HG03159 (cell line): Measurements from ENCODE around the gene GATAD2B.

Experiments used
- ATAC-seq: cut with Tn5 transposase; IDR thresholded peaks from one replicate; pipeline ENCODE4 v1.9.1; 2021; ENCODE audit warnings: mild to moderate bottlenecking, moderate library complexity; ENCODE audit not compliant: unreplicated experiment

GATAD2B gene

GRCh38 chr1:153953859-153954365, 31.1 kb upstream of the GATAD2B start:
- ATAC-seq, result no peak

DNA sequence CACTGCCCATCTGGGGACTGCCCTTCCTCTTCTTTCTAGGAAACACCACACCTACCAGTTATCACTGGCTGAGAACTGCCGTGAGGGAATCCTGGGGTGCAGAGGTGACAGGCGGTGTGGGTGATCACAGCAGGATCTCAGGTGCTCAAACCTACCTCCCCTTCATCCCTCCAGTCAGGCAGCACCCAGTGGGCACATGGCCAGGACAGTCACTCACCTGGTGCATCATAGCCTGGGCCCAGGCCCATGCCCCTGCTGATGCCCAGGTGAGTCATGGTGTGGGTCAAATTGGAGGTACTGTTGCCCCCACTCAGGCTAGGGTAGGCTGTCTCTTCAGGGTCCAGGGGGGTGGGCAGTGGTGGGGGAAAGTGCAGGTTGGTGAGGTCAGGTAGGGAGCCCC, 29.0 kb upstream of the GATAD2B start:
- no peak for ATAC-seq

DNA sequence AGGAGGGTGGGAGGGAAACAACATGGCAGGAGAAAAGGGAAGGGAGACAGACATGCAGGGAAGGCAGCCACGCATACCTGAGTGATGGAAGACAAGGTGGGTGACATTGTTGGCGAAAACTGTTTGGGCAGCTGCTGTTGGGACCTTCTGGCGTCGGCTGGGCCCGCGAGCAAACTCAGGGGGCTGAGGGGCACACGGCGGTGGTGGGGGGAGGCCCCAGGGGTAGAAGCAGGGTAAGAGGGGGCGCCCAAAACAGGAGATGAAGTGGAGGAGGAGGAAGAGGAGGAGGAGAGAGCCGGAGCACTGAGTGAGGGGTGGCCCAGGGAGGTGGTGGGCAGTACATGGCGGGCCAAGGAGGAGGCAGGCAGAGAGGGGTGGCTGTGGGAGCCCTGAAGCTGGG, 28.4 kb upstream of the GATAD2B start:
- no peak for ATAC-seq

DNA sequence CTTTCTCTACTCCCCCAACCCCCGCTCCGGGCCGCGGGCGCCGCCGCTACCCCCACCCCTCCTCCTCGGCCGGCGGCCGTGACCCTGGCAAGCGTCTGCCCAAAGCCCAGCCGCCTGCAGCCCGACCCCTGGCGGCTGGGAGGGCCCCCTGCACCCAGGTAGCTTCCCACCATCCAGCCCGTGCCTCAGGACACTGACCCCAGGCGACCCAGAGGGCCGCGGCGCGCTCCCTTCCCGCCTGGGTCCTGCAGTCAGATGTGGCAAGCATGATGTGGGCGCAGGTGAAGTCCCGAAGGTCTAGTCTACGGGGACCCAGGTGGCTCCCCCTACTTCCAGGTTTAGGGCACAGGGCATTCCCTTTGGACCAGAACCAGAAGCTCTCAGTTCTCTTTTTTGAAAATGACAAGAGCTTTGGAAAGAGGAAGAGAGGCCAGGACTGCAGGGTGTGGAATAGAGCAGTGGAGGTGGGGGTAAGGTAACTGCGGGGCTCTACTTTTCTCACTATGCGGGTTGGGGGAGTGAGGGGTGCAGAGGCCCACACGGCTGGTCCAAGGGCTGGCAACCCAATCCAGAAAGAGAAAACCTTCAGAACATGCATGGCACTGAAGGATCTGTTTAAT, 24.0 kb upstream of the GATAD2B start, which contains the start of gene DENND4B:
Gene DENND4B (minus strand): TSS at position 97 of the 620 bp plus-strand sequence. CDS start 2,344 bp downstream, outside the sequence.
- peak; percentile 50 for ATAC-seq

DNA sequence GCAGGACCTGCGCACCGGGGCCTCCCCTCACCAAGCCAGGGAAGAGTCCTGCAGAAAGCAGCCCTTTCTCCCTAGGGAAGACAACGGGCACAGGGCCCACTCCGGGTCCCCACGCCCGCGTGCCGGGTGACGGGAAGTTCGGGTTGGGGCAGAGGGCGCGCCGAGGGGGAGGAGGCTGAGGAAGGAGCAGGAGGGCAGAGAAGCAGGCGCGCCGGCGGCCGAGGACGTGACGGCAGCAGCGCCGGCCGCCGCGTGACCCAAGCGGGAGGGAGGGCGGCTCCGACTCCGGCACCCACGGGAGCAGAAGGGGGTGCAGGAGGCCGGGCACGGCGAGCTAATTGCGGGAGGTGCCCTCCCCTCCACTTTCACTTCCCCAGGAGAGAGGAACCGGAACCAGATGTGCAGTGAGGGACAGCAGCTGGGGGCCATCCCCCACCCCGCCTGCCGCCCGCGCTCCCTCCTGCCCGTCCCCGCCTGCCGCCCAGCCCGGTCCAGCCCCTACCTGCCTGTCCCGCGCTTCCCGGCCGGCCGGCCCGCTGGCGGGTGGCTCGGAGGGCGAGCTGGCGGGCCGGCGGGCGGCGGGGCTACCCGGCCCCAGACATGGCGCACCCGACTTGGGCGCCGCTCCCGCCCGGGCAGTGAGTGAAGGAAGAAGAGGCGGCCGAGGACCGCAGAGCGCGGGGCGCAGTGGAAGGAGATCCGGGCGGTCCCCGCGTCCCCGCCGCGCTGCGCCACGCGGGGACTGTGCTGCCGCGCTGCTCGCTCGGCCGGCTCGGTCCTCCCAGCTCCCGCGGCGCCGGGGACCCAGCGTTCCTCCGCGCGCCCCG, 23.2 kb upstream of the GATAD2B start:
- peak; percentile 68 for ATAC-seq

GRCh38 chr1:153945131-153945794, 22.5 kb upstream of the GATAD2B start:
- ATAC-seq, result no peak

DNA sequence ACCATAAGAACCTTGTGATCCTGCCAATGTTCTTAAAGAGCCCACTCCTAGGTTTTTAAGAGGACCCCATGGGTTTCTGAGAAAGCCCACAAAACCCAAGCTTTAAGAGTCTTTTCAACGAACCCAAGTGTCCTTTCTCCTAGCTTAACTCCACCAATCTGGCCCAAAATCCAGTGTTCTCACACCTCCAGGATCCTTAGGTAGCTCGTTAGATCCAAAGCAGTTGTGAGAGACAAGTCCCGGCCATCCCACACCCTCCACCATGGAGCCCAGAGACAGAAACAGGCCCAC, 22.0 kb upstream of the GATAD2B start:
- ATAC-seq, result no peak

- ATAC-seq, result no peak
Measured at GRCh38 chr1:153944005-153944826, 21.4 kb upstream of the GATAD2B start.

- no peak for ATAC-seq
Measured at GRCh38 chr1:153942766-153943549, 20.2 kb upstream of the GATAD2B start.

DNA sequence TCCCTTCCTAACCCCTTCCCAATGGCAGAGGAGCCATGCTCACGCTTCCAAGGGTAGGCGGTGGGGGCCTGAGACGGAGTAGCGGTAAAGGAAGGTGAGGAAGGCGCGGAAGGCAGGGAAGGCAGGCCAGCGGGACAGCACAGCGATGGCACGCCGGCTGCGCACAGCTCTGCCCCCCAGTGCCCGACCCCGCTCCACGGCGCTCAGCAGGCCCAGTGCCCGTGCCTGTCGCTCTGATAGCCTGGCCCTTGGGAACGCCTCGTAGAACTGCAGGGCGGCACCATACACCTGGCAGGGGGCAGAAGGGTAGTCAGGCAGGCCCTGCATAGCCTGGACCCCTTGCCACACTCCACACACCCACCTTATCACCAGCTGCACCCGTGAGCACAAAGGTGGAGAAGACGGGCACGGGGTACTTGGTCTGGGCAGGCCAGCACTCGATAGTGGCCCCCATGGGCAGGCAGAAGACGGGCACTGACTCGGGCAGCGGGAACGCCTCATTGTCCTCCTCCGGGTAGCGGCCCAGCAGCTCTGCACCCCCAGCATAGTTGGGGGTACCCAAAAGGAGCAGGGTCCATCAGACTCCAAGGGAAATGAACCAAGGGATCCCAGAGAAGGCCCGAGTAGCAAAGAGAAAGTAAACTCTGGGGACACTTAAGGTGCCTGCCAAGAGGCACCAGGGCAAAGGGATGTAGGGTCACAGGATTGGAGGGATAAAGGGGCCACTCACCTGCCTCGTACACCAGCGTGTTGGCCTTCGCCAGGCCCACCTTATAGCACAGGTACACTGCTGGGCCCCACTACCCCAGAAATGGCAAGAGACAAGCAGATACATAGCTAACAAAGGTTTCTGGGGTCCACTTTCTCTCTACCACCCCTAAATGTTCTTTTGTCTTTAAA, 19.3 kb upstream of the GATAD2B start:
- ATAC-seq, result no peak

- ATAC-seq, result no peak
Measured at GRCh38 chr1:153940756-153941155, 18.0 kb upstream of the GATAD2B start.

GRCh38 chr1:153939476-153939875, 16.7 kb upstream of the GATAD2B start:
- ATAC-seq, result no peak

DNA sequence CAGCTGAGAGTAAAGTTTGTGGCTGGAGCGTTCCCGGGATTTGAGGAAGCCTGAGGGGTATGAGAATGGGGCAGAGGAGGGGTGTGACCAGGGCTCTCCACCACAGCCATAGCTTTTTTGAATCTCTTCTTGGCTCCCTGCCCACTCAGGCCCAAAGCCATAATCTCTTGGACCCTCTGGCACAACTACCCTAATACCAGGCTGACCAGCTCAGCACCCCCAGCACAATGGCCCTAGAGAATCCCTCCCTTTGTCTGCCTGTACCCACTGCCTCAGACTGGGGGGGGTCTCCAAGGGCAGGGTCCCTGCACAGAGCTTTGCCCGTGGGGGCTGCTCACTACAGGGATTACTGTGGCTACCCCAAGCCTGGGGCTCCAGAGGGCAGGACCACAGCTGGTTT, 16.2 kb upstream of the GATAD2B start:
- no peak for ATAC-seq

DNA sequence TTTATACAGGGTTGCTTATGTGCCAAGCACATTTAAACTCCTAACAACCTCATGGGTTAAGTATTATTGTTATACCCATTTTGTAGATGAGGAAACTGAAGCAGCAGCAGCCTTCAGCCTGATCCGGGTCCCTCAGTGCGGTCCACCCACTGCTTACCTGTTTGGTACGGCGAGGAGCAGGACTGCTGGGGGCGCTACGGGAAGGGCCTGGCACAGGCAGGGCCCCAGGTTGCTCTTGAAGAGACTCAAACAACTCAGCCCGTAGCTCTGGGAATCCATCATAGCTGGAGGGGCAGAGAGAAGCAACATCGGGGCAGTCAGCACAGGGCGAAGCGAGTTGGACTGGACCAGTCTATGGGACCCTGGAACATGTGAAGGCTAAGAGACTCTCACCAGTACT, 14.6 kb upstream of the GATAD2B start:
- no peak for ATAC-seq

DNA sequence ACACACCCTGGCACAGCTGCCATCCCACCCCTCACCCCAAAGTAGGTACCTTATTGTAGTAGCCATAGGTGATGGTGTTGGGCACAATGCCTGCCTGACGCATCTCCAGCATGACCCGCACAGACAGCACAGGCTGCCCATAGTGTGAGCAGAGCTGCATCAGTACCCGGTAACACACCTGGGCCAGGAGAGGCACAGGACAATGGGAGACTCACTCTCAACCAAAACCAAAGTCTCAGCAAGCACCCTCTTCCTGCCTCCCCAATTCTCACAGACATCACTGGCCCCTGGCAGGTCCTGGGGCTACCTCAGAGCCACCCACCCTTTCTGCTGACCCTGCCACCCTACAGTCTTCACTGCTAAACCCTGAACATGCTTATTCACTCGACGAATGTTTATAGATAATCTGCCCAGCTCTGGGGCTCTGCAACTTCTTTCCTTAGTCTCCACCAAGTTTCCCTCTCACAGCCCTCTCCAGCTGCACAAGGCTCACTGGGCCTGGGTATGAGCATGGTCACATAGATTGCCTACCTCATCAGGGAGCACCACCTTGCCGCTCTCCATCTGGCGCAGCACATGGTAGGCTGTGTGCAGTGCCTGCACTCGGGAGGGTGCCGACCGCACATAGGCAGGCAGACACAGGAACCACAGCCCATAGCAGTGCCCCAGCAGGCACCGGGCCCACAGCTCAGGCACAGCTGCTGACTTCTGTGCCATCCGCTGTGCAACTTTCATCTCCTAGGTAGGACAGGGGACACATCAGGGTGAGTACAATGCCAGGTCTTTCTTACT, 13.4 kb upstream of the GATAD2B start:
- ATAC-seq, result no peak

- ATAC-seq, result no peak
Measured at GRCh38 chr1:153934746-153935145, 12.0 kb upstream of the GATAD2B start.

DNA sequence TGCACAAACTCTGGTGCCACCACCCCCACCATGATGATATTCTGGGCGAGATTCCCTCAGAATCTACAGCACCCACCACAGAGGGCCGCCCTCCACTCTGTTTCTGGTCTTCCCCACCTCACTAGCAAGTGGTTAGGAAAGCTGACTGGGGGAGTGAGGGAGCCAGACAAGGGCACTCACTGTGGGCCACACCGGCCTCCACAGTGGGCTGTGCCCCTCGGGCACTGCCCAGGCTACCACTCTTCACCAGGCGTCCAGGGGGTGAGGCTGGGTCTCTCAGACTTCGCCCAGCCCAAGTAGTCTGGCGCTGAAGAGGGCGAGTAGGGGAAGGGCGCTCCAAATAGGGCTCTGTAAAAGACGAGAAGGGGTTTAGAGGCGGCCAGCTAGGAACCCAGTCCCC, 11.2 kb upstream of the GATAD2B start:
- ATAC-seq, result no peak

GRCh38 chr1:153933430-153933829, 10.7 kb upstream of the GATAD2B start:
- no peak for ATAC-seq
